NB4 (cell line): ENCODE data around the gene SFI1.

Source experiments
- CTCF ChIP-seq: IDR thresholded peaks from one replicate; pipeline ENCODE4 v1.5.1; 2012; ENCODE audit warnings: low read depth, low read length
- POLR2A ChIP-seq: IDR thresholded peaks from 2 replicates; pipeline ENCODE4 v1.6.1; 2011; ENCODE audit warnings: mild to moderate bottlenecking; ENCODE audit not compliant: insufficient read length; ENCODE audit errors: extremely low read depth
- TF ChIP-seq, protein P1 (sequence below): IDR thresholded peaks from 2 replicates; pipeline ENCODE4 v1.6.1; 2011; ENCODE audit warnings: low read depth, low read length

GRCh38 chr22:31492151-31492550, 4.2 kb upstream of the SFI1 start:
- TF ChIP-seq POLR2A (no peak), CTCF (no peak)
- TF ChIP-seq, protein P1, sequence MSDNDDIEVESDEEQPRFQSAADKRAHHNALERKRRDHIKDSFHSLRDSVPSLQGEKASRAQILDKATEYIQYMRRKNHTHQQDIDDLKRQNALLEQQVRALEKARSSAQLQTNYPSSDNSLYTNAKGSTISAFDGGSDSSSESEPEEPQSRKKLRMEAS, result no peak
